GM21619 (cell line): Measurements from ENCODE around the gene FYN.

ENCODE experiments used
- ATAC-seq: cut with Tn5 transposase; IDR thresholded peaks from one replicate; pipeline ENCODE4 v1.9.1; 2021; ENCODE audit not compliant: unreplicated experiment

The FYN gene

DNA sequence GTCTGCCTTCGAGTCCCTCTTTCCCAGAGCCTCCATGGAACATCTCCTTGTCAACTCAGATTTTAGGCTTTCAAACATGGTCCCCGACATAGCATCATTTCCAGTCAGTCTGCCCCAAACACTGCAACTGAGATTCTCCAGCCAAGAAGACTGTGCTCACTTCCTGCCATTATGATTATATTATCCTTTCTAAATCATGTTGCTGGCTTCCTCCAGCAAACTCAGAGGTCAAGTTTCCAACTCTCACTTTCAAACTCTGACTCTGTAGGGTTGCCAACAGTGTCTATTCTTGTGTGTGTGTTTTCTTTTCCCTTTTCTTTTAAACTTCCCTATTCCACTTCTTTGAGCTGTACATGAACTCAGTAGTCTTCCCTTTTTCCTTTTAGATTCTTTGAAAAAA lies 206.4 kb downstream of the FYN start:
- ATAC-seq: no peak

DNA sequence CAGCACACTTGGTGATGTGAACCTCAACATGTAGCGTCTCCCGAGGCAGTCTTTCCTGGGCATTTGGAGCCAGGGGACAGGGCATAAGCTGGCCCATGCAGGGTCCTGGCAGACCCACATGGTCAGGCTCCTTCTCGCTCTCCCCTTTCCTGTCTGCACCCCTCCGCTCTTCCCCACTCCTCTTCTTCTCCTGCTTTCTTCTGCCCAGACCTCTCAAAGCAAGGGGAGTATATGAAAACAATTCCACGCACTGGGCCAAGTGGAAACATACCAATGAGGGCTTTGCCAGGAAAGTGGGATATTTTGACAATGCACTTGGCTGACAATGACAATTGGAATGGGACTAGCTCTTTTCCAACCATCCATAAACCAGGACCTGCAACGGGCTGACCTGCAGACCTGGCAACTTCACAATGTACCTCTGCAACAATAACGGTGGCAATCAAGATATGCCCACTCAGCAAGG lies 208.7 kb downstream of the FYN start:
- no peak for ATAC-seq

DNA sequence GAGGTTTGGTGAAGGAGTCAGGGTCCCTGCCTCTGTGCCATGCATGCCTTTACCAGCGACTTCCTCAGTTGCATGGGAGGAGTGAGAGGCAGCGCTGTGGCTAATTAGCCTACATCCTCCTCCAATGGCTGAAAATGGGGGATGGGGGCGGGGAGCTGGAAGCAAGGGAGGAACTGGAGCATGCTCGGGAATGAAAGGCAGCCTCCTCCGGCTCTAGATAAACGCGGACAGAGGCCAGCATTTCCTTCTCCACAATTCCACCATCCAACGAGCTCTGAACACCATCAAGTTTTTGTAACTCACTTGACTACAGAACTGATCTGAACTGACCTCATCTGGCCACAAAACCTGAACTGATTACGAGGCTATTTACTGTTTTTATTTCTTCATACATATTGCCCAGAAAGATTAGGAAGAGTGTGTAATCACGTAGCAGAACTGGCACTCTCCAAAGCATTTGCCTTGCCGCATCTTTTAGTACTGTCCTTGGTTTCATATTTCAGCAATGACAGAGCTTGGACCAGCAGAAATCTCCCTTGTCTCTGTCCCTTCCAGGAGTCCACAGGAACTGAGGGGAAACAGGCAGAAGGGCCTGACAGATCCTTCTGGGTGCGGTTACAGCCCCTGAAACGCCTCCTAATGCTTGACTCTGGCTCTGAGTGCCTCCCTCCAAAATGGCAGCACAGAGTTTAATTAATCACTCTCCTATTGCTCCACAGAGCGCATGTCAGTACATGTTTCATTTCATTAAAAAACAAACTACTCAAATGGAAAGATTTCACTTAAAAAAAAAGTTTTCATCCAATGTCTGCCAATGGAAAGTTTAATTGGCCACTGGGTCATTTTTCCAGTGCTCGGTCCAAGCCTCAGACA lies 209.3 kb downstream of the FYN start:
- no peak for ATAC-seq

DNA sequence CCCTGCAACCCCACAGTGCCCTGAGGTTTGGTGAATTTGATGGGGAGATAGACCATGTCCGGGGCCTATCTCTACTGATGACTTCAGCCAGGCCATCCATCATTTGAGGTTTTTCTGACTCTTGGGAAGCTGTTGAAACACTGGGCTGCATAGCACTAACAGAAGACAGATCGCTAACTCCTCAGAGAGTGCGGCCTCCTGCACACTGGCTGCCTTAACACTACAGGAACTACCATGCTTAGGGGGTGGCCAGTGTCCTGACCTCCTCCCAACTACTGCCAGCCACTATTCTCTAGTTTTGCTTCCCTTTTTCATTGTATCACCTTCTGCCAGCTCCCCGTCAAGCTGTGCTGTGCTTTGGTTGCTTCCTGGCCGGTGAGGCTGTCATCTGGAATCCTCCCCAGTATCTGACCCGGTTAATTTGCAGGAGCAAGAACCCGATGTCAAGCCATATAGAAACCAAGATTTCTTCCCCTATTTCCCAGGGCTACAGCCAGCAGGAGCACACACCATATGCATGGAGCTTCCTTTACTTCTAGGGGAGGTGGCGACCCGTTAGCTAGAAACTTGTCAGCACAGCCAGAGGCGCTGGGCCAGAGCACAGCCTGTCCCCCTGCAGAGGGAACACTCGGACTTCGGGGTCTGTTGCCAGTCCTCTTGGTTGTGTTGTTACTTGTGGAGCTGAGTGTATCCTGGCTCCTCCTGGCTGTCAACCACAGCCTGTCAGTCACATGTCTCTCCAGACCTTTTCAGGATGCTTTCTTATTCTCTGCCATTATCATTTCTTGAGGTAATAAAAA lies 210.3 kb downstream of the FYN start:
- no peak for ATAC-seq

DNA sequence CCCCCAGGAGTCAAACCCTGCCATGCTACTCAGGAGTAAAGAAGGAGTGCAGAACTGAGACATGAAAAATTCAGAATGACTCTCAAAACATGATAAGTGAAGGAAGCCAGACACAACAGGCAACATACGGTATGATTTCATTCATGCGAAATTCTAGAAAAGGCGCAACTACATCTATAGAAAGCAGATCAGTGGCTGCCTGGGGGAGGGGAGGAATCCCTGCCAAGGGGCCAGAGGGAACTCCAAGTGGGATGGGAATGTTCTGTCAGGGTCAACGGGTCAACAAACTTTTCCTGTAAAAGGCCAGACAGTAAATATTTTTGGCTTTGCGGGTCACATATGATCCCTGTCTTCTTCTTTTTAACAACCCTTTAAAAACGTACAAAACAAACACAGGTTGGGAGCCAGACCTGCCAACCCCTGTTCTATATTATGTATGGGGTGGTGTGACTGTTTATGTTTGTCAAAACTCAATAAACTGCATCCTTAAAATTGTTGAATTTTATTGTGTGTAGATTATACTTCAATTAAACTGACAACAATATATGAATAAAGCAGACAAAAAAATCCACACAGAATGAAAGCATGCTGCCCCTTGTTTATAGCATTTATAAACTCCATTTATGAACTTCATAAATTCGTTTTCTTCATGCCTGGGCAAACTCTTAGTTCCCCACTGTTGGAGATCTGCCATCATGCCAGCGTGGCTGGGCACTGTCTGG lies 211.0 kb downstream of the FYN start:
- ATAC-seq: no peak

DNA sequence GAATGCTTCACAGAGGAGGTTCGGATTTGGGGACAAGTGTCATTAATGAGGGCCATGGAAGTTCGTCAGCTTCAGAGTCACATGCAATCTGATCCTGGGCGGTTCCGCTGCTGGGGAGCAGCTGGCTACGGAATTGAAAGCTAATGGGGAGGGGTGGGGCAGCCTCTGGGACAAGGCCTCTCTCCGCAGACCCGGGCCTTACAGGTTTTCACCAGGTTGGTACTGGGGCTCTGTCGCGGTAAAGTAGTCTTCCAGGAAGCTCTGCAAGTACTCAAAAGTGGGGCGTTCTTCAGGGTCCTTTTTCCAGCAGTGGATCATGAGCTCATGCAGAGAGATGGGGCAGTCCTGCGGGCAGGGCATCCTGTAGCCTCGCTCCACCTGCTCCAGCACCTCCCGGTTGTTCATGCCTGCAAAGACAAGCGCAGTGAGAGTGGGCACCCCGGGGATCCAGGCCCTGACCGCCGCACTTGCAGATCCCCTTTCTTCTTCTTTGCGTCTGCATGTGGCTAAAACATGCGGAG lies 211.7 kb downstream of the FYN start:
- no peak for ATAC-seq

DNA sequence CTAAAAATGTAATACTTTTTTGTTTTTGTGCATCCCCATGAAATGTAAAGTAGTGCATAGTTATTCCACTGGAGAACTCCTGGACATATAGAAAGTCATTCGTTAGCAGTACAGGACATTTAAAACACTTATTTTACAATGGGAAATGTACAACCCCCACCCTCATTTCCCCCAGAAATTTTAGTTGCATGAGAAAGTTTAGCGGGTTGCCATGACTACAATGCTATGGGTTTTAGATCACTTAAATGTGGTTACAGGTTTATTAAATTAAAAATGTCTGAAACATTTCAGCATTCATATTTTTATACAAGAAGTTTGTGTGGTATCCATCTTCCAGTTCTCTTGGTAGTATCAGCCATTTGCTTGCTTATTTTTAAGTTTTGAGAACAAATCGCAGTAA lies 212.7 kb downstream of the FYN start:
- ATAC-seq: no peak

DNA sequence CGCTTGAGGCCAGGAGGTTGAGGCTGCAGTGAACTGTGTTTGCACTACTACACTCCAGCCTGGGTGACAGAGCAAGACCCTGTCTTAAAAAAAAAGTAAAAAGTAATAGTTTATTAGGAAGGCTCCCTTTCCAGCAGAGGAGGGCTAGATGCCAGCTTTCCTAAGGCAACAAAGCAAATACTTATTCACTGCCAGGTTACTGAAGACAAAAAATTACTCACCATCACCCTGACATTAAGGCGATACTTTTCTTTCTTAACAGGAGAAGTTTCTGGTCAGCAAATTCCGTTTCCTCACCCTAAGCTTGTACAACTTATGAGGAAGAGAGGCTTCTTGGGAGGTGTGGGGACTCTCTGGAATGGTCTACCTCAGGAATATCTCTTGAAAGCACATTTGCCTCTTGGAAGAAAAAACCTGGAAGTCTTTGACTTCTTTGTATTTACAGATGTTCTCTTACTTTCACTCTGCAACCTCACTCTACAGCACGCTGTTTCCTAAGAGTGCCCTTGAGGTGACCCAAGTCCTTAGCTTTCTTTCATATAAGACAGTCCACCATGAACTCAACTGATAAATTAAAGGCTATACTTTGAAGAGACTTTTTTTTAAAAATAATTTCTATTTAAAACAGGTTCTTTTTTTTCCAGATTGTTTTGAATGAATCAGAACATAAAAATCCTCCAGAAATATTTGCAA lies 214.6 kb downstream of the FYN start:
- ATAC-seq: no peak

DNA sequence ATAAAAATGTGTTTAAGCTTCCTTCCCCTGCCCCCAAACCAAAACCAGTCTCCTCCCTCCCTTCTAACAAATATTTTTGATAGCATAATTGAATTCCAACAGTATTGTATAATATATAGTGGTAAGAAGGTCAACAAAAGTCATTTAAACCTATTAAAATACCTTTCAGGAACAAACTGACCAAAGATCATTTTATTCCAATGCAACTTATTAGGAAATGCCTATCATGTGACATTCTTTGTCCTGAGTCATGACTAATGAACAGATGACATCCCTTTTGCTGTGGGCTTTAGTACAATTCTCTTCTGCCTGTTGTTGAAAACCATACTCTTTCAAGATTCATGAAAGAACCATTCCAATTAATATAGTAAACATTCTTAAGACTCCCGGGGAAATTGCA lies 216.1 kb downstream of the FYN start:
- ATAC-seq: no peak

DNA sequence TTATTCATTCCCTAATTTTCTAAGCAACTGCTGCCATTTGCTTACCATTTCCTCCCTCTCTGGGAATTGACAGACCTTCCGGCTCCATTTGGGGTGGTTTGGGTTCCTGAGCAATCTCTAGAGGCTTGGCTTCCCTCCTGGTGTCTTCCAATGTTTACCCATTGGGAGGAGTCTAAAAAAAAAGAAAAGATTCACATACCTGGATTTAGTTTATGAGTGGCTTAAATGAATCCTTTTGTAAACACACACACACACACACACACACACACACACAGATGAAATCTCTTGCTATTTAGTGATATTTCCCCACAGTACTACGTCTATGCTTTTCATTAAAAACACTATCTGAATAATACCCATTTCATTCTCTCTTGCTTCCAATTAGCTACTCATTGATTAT lies 219.3 kb downstream of the FYN start:
- no peak for ATAC-seq

DNA sequence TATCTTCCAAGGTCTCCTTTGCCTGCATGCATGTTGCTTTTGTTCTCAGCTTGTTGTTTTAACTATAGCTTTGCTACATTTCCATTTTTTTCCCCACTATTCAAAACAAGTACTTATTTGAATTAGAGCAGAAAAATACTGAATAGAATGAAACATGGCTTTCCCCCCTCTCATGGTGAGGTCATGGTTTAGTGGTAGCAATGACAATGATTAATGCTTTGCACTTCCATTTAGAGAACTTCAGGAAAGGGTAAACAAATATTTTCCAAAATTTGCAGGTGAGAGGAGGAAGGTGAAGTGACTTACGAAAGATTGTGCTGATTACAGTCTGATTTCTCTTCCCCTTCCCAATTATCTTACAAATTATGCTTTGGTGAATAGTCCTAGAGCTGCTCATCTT lies 219.8 kb downstream of the FYN start:
- ATAC-seq: no peak

DNA sequence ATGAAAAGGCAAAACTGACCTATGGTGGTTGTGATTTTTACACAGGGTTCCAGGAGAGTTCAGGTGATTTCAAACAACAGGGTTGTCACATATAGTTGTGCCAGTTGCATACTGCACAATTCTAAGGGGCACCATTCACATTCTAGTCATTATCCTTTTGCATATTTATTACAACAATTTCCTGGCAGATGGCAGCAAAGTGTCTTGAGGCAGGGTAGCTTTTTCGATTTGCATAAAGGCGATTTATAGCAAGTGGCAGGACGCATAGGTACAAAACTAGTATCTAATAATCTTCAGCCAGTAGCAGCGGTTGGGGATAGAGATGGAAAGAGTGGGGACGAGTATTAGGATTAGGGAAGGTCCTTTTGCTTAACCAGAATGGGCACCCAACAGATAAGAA lies 221.1 kb downstream of the FYN start:
- no peak for ATAC-seq

DNA sequence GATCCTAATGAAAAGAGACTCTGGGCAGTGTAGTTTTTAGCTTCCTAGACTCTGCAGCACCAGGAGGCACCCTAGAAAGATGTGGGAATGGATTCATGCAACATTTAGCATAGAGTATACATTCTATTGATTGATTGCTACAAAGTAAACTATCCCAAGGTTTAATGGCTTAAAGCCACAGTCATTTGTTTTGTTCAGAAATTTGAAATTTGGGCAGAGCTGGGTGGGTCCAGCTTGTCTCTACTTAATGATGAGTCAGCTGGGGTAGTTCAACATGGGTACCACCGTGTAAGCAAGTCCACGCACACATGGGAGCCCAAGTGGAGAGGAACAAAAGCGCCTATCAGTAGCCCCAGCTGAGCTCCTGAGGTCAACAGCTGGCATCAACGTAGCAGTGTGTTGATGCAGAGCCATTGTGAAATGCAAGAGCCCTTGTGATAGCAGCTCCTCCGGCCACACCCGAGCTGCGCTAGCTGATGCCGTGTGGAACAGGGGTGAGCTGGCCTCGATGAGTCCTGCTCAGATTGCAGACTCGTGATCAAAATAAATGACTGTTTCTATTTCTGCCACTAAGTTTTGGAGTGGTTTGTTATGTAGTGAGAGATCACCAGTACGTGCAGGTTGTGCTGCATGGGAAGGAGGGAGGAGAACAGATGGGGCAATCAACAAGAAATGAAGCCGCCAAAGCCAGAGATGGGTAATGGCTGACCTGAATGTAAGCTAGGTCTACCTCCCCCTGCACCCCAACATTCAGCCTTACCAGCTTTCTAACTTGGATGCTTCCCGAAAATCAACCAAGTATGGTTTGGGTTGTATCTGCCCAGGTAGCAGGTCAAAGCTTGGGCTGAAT lies 221.8 kb downstream of the FYN start:
- no peak for ATAC-seq

DNA sequence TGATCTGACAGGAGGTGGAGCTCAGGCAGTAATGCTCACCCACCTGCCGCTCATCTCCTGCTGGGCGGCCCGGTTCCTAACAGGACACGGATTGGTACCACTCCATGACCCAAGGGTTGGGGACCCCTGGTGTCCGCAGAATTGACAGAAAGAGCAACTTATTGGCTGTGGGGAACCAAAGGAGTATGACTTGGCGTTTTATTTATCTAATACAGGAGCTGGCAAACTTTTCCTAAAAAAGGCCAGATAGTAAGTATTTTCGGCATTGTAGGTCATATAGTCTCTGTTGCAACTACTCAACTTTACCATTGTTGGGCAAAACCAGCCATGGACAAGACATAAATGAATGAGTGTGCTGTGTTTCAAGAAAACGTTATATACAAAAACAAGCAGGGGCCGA lies 223.2 kb downstream of the FYN start:
- ATAC-seq: no peak

DNA sequence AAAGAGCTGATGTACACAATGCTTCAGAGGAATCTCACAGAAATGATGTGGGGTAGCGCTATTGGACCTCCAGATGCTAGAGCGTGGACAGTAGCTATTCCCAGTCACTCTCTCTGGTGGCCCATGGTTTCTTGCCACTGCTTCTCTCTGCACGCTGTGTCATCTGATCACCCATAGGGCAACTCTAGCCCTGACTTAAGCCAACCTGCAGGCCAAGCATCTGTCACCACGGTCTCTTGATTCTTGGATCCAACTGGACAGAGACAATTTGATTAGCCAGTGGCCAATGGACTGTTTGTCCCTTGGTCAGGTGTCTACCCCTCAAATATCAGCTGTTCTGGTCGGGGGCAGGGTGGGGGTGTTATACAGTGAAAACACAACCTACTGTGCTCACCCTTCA lies 225.2 kb downstream of the FYN start:
- no peak for ATAC-seq

DNA sequence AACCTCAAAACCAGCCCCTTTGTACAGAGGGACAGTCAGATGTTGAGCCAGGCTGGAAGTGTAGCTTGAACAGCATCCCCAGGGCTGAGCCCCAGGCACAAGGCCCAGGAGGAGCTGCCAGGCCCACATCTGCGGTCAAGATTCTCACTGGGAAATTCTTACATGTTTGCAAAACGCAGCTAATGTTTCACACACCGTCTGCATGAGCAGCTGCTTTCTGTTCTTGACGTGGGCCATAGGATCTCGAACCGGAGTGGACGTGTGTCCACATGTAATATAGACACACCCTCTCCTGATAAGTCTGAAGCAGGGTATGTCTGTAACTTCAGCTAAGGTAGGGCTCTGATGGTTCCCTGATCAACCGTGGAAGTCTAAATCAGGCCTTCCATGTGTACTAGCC lies 226.3 kb downstream of the FYN start:
- ATAC-seq: no peak

DNA sequence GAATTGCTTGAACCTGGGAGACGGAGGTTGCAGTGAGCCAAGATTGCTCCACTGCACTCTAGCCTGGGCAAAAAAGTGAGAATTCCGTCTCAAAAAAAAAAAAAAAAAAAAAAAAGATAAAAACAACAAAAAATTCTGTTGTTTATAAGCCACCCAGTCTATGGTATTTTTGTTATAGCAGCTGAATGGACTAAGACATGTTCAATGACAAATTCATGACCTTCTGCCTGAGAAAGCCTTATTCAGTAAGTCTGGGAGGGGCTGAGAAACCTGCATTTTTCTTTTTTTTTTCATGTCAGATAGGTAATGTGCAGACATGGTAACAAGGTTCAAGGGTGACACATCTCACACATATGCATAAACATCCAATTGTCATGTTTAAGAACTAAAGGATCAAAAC lies 227.2 kb downstream of the FYN start:
- no peak for ATAC-seq

DNA sequence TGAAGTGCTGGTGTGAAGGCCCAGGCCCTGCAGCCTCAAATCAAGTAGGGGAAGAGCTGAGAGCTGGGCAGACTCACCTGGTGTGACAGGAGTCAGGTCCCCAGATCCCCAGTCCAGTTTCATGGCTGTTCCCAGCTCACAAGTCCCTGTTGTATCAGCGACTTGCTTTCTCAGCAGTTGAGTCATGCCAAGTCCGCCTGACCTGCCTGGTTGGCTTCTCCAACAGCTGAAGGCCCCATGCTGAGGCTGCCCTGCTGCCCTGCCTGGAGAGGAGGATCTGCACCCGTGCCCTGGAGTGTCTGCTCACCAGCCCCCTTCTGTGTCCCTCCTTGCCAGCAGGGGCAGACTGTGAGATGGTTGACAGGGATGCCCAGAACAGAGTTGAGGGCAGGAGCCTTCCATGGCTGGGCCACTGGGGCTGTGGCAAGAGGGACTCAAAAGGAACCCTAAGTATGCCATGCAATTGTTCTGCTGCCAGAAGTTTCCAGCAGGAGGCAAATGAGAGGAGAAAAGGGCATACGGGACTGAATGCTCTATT lies 228.3 kb downstream of the FYN start:
- no peak for ATAC-seq

DNA sequence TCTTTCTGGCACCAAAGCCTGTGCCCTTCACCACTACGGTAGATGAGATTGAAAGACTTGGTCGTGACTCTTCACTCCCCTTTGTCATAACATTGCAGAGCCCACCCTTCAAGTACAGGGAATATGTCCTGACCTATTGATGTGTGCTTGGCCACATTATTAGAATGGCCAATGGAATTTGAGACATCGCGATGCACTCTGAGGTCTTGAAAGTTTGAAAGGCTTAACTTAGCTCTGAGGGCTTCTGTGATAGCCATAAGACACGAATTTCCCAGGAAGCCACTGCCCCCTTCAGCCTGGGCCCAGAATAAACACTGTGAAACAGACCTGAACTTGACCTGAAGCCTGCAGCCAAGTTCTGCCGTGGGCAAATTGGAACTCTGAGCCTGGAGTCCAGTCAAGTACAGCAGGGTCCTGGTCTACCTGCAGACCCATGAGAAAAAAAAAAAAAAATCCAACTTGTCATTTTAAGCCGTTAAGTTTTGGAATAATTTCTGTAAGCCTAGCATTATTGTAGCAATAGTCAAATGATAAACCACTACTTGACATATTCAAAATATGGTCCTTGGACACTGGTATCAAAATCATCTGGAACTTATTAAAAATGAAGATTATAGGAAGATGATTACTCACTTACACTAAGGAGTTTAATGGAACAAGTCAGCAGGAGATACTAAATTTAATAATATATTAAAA lies 230.6 kb downstream of the FYN start:
- ATAC-seq: peak; percentile 67
